ENCODE measurements around the gene ARHGEF2.
"Not testable (repeated sequence)": the region's sequence is repeated elsewhere in the genome, so short reads cannot be mapped to it uniquely, and the experiment has no call there.

The ARHGEF2 gene

GRCh38 chr1:155934936-155935590, 43.3 kb downstream of the ARHGEF2 start:
- no peak for TF ChIP-seq CTCF (IDR thresholded peaks at IDR 0.05; ENCODE audit: low read depth, low read length, missing control alignments)
- no peak for DNase-seq (ENCODE audit: low read depth)

GRCh38 chr1:155934097-155934935, 44.0 kb downstream of the ARHGEF2 start, which contains the start of gene KHDC4:
TSS of gene KHDC4 (minus strand) at chr1:155934413. CDS start at chr1:155934373, 40 bp downstream.
- peak; percentile 99 for DNase-seq (ENCODE audit: low read depth)
- TF ChIP-seq CTCF (IDR thresholded peaks at IDR 0.05; ENCODE audit: low read depth, low read length, missing control alignments), result peak; percentile 10
- peak within 1 kb of the TSS; percentile 89 for H3K4me3 ChIP-seq (ENCODE audit: low read depth, low read length)

More at GRCh38 chr1:155934936-155935590, 43.3 kb downstream of the ARHGEF2 start:
- peak overlapping the region; percentile 89 for H3K4me3 ChIP-seq (ENCODE audit: low read depth, low read length)

GRCh38 chr1:155933591-155934096, 44.7 kb downstream of the ARHGEF2 start:
- DNase-seq (ENCODE audit: low read depth), result no peak
- no peak for TF ChIP-seq CTCF (IDR thresholded peaks at IDR 0.05; ENCODE audit: low read depth, low read length, missing control alignments)
- H3K4me3 ChIP-seq (ENCODE audit: low read depth, low read length), result peak overlapping the region; percentile 89

- DNase-seq (ENCODE audit: low read depth), result no peak
- H3K4me3 ChIP-seq (ENCODE audit: low read depth, low read length), result no peak overlapping the region; the same call in 1 of the 2 replicates
- no peak for TF ChIP-seq CTCF (IDR thresholded peaks at IDR 0.05; ENCODE audit: low read depth, low read length, missing control alignments)
Measured at GRCh38 chr1:155932487-155932886, 45.9 kb downstream of the ARHGEF2 start.

GRCh38 chr1:155932081-155932480, 46.3 kb downstream of the ARHGEF2 start:
- H3K4me3 ChIP-seq (ENCODE audit: low read depth, low read length), result no peak overlapping the region; the same call in 1 of the 2 replicates
- no peak for DNase-seq (ENCODE audit: low read depth)
- TF ChIP-seq CTCF (IDR thresholded peaks at IDR 0.05; ENCODE audit: low read depth, low read length, missing control alignments), result no peak

GRCh38 chr1:155931332-155932038, 46.9 kb downstream of the ARHGEF2 start:
- no peak for TF ChIP-seq CTCF (IDR thresholded peaks at IDR 0.05; ENCODE audit: low read depth, low read length, missing control alignments)
- peak overlapping the region; percentile 33 for H3K4me3 ChIP-seq (ENCODE audit: low read depth, low read length)
- DNase-seq (ENCODE audit: low read depth), result no peak

GRCh38 chr1:155930725-155931124, 47.6 kb downstream of the ARHGEF2 start:
- DNase-seq (ENCODE audit: low read depth); H3K4me3 ChIP-seq (ENCODE audit: low read depth, low read length): not testable (repeated sequence)
